HCT116 (cell line): ENCODE results near the gene IL1R2.

Experiments
- CEBPB ChIP-seq: IDR thresholded peaks from 2 replicates; pipeline ENCODE4 v1.6.1; 2012; ENCODE audit warnings: low read depth
- POLR2A ChIP-seq: IDR thresholded peaks from 2 replicates; pipeline ENCODE4 v1.7.0; 2011; ENCODE audit warnings: borderline replicate concordance; ENCODE audit not compliant: insufficient read depth, insufficient read length; ENCODE audit errors: extremely low read depth
- RAD21 ChIP-seq: IDR thresholded peaks from 2 replicates; pipeline ENCODE4 v1.6.1; 2012; ENCODE audit warnings: low read depth, mild to moderate bottlenecking
- TF ChIP-seq, protein P1 (sequence below), 3 experiments: fragments of 200-600 bp in 1 of 3; sonication (generic) in 1 of 3; IDR thresholded peaks in 2 of 3; conservative IDR thresholded peaks in 1 of 3; 2 replicates each; pipeline ENCODE4 v1.5.1; 2012 to 2017; ENCODE audit warnings: low read depth in 2 of 3, low read length in 2 of 3, antibody characterized with exemption in 1 of 3, borderline replicate concordance in 1 of 3, control low read depth in 1 of 3, mild to moderate bottlenecking in 1 of 3, mixed read lengths in 1 of 3, mixed run types in 1 of 3, moderate library complexity in 1 of 3; ENCODE audit not compliant: insufficient read depth in 1 of 3

DNA sequence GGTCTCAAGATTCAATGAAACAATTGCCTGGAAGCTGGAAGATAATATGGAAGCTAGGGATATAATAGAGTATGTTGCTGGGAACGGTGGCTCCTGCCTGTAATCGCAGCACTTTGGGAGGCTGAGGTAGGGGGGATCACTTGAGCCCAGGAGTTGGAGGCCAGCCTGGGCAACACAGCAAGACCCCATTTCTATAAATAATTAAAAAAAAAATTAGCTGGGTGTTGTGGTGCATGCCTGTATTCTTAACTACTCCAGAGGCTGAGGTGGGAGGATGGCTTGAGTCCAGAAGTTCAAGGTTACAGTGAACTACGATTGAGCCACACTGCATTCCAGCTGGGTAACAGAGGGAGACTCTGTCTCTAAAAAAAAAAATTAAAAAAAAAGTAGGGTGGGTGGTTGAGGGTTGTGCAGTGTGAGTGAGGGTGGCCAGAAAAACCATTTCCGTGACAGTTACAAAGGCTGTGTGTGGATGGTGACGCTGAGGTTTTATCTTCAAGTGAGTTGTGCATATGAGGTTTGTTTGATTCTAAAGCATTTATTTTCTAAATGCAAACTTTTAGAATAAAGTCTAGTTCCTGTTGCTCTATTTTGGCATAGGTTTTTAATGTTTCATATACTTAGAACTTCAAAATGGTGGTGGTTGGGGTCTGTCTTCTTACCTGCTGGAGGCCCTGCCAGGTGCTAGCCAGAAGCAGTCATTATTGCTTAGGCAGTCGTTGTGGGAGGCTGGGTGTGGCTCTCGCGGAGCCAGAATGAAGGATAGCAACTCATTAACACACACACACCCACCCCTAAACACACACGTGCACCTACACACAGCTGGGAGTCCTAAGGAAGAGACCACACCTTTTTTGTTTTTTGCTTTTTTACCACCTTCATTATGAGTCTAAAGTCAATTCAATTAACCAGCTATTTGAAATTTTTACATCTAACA, 4.7 kb upstream of the IL1R2 start:
- TF ChIP-seq CEBPB, result no peak
- TF ChIP-seq RAD21, result no peak
- TF ChIP-seq, protein P1, sequence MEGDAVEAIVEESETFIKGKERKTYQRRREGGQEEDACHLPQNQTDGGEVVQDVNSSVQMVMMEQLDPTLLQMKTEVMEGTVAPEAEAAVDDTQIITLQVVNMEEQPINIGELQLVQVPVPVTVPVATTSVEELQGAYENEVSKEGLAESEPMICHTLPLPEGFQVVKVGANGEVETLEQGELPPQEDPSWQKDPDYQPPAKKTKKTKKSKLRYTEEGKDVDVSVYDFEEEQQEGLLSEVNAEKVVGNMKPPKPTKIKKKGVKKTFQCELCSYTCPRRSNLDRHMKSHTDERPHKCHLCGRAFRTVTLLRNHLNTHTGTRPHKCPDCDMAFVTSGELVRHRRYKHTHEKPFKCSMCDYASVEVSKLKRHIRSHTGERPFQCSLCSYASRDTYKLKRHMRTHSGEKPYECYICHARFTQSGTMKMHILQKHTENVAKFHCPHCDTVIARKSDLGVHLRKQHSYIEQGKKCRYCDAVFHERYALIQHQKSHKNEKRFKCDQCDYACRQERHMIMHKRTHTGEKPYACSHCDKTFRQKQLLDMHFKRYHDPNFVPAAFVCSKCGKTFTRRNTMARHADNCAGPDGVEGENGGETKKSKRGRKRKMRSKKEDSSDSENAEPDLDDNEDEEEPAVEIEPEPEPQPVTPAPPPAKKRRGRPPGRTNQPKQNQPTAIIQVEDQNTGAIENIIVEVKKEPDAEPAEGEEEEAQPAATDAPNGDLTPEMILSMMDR (IDR thresholded peaks at IDR 0.05 in 2 of 3, conservative IDR thresholded peaks at IDR 0.05 in 1 of 3; ENCODE audit: borderline replicate concordance in 1 of 3, insufficient read depth in 1 of 3, low read depth in 2 of 3, low read length in 2 of 3), result no peak
- no peak for TF ChIP-seq POLR2A
